RWPE1 (cell line): ENCODE data around the gene ACTN2.

ENCODE experiments used
- CTCF ChIA-PET: fragments of 350-600 bp; sonication (Branson Sonifier 250); formaldehyde crosslinking; extraction: SDS; loops from one replicate; lab custom pipeline; 2021; lab: Yijun Ruan, JAX
- POLR2A ChIA-PET: fragments of 400-600 bp; formaldehyde crosslinking; extraction: SDS; loops from one replicate; lab custom pipeline; 2020; ENCODE audit warnings: antibody characterized with exemption; ENCODE audit not compliant: low non-redundant PET; lab: Yijun Ruan, JAX
- DNase-seq: peaks from one replicate; pipeline ENCODE4 v3.0.0; 2012; ENCODE audit warnings: low spot score
- H3K27ac ChIP-seq: fragments of 450-650 bp; 2 replicates; pipeline ENCODE4 v1.5.1; 2017
- TF ChIP-seq, protein P1 (sequence below): fragments of 450-650 bp; conservative IDR thresholded peaks from 2 replicates; pipeline ENCODE4 v1.5.1; 2017; ENCODE audit warnings: low read depth, mild to moderate bottlenecking

Gene ACTN2

DNA sequence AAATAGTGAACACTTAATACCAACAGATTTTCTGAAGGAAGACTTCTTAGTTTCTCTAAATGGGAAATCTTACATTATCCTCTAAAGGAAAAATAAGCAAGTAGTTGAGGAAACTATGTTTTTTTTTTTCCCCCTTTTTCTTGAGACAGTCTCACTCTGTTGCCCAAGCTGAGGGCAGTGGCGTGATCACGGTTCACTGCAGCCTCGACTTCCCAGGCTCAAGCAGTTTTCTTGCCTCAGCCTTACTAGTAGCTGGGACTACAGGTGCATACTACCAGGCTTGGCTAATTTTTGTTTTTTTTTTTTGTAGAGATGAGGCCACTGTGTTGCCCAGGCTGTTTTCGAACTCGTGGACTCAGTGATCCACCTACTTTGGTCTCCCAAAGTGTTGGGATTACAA, 112.7 kb downstream of the ACTN2 start:
- TF ChIP-seq, protein P1, sequence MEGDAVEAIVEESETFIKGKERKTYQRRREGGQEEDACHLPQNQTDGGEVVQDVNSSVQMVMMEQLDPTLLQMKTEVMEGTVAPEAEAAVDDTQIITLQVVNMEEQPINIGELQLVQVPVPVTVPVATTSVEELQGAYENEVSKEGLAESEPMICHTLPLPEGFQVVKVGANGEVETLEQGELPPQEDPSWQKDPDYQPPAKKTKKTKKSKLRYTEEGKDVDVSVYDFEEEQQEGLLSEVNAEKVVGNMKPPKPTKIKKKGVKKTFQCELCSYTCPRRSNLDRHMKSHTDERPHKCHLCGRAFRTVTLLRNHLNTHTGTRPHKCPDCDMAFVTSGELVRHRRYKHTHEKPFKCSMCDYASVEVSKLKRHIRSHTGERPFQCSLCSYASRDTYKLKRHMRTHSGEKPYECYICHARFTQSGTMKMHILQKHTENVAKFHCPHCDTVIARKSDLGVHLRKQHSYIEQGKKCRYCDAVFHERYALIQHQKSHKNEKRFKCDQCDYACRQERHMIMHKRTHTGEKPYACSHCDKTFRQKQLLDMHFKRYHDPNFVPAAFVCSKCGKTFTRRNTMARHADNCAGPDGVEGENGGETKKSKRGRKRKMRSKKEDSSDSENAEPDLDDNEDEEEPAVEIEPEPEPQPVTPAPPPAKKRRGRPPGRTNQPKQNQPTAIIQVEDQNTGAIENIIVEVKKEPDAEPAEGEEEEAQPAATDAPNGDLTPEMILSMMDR, result no peak
- ChIA-PET POLR2A (no interaction called here), CTCF (interaction anchor here (0.6 kb wide), 1 partner anchor 588 kb away, joined by 7 read pairs; no protein-coding TSS in a partner anchor)
- no peak for DNase-seq
- no peak overlapping the region for H3K27ac ChIP-seq

GRCh38 chr1:236800002-236800620, 113.8 kb downstream of the ACTN2 start:
- DNase-seq, result peak; percentile 8
- ChIA-PET CTCF (interaction anchor here (0.6 kb wide), 1 partner anchor 663 kb away, joined by 4 read pairs; no protein-coding TSS in a partner anchor), POLR2A (no interaction called here)
- no peak overlapping the region for H3K27ac ChIP-seq
- TF ChIP-seq, protein P1, result no peak

DNA sequence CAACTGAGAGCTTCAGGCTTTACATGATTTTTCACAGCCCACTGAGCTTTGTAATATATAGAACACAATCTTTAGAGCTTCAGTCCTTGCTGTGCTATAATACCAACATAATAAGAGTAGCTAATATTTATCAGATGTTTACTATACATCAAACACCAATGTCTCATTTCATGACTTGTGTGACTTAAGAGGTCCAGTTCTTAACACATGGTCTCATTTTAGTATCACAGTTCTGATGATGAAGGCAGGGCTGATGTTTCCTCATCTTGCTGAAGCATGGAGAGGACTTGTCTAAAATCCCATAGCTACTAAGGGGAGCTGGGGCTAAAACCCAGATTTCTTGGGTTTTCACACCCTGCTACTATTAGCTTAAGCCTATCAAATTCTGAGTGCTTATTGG, 114.3 kb downstream of the ACTN2 start:
- DNase-seq, result no peak
- TF ChIP-seq, protein P1, result no peak
- CTCF ChIA-PET, result interaction anchor here (0.6 kb wide), 1 partner anchor 664 kb away, joined by 4 read pairs; no protein-coding TSS in a partner anchor
- H3K27ac ChIP-seq, result no peak overlapping the region
- POLR2A ChIA-PET, result no interaction called here

GRCh38 chr1:236802264-236802663, 116.0 kb downstream of the ACTN2 start:
- TF ChIP-seq, protein P1, result no peak
- no peak for DNase-seq
- POLR2A ChIA-PET, result no interaction called here
- CTCF ChIA-PET, result no interaction called here
- H3K27ac ChIP-seq, result no peak overlapping the region

DNA sequence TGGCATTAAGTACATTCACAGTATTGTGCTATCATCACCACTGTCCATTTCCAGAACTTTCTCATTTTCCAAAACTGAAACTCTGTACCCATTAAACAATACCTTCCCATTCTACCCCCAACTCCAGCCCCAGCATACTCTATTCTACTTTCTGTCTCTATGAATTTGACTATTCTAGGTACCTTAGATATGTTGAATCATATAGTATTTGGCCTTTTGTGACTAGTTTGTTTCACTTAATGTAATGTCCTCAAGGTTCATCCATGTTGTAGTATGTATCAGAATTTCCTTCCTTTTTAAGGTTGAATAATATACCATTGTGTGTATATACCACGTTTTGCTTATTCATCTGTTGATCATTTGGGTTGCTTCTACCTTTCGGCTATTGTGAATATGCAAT, 120.3 kb downstream of the ACTN2 start:
- POLR2A ChIA-PET, result no interaction called here
- TF ChIP-seq, protein P1, result no peak
- DNase-seq, result no peak
- H3K27ac ChIP-seq, result no peak overlapping the region
- CTCF ChIA-PET, result no interaction called here

GRCh38 chr1:236808005-236808404, 121.7 kb downstream of the ACTN2 start:
- H3K27ac ChIP-seq, result no peak overlapping the region
- ChIA-PET POLR2A (no interaction called here), CTCF (interaction anchor here (0.5 kb wide), 1 partner anchor 579 kb away, joined by 4 read pairs; no protein-coding TSS in a partner anchor)
- TF ChIP-seq, protein P1, result no peak
- DNase-seq, result no peak
